ENCODE data around the gene TRERF1.

The TRERF1 gene

DNA sequence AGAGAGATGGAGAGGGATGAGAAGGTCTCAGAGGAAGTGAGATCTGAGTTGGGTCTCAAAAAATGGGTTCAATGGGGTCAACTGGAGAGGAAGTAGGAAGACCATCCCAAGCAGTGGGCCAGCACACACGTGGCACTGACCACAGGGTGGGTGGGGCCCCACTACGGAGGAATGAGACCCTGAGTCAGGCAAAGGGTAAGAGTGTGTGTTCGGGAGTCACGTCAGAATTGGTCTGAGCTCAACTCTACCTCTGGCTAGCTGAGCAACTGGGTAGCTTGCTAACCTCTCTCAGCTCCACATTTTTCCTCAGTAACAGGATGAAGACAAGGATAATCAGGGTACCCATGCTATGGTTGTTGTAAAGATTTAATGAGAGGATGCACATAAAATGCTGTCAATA lies 79.0 kb downstream of the TRERF1 start:
- no peak for ATAC-seq

DNA sequence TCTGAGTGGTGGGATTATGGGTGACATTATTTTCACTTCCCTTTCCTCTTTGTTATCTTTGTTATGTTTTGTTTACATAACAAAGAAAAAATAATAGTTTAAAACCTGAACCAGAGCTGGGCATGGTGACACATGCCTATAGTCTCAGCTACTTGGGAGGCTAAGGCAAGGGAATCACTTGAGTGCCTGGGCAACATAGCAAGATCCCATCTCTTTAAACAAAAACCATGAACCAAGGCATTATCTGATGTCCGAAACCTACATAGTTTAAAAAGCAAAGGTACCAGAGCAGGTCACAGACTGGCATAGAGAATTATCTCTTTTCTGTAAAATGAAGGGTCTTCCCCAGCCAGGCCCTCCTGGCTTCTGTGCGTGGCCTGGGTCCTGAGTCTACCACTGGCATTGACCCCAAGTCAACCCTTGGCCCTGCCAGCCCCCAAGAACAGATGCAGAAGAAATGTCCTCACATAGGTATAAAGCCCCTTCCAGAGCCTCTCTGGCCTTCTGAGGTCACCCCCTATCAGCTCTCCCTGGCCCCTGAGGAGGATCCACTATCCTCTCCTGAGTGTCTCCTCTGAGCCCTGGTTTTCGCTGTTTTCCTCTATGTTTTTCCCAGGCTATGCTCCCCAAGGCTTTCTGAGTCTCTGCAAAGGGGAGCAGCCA lies 81.3 kb downstream of the TRERF1 start:
- no peak for TF ChIP-seq TOX (CRISPR knock-in tag; IDR thresholded peaks at IDR 0.05; ENCODE audit: borderline replicate concordance)
- TF ChIP-seq RARB (CRISPR knock-in tag; IDR thresholded peaks at IDR 0.05): no peak
- no peak for TF ChIP-seq SNAI2 (CRISPR knock-in tag; IDR thresholded peaks at IDR 0.05)
- no peak for TF ChIP-seq ZC3H10 (CRISPR knock-in tag; IDR thresholded peaks at IDR 0.05)
- no peak for ATAC-seq

More for the DNA sequence above, 79.0 kb downstream of the TRERF1 start:
- TF ChIP-seq BACH2 (CRISPR knock-in tag; IDR thresholded peaks at IDR 0.05; ENCODE audit: borderline replicate concordance) (no peak), SNAI2 (CRISPR knock-in tag; IDR thresholded peaks at IDR 0.05) (no peak), ZNF70 (CRISPR knock-in tag; IDR thresholded peaks at IDR 0.05) (no peak), ZC3H10 (CRISPR knock-in tag; IDR thresholded peaks at IDR 0.05) (no peak), ZFP3 (CRISPR knock-in tag; IDR thresholded peaks at IDR 0.05) (no peak), ZFP30 (CRISPR knock-in tag; IDR thresholded peaks at IDR 0.05) (no peak), TOX (CRISPR knock-in tag; IDR thresholded peaks at IDR 0.05; ENCODE audit: borderline replicate concordance) (no peak), TSHZ2 (CRISPR knock-in tag; IDR thresholded peaks at IDR 0.05) (no peak), ZNF8 (CRISPR knock-in tag; IDR thresholded peaks at IDR 0.05) (no peak), ISL1 (CRISPR knock-in tag; IDR thresholded peaks at IDR 0.05) (no peak), GLIS3 (CRISPR knock-in tag; IDR thresholded peaks at IDR 0.05) (no peak)
- TF ChIP-seq, protein P1, sequence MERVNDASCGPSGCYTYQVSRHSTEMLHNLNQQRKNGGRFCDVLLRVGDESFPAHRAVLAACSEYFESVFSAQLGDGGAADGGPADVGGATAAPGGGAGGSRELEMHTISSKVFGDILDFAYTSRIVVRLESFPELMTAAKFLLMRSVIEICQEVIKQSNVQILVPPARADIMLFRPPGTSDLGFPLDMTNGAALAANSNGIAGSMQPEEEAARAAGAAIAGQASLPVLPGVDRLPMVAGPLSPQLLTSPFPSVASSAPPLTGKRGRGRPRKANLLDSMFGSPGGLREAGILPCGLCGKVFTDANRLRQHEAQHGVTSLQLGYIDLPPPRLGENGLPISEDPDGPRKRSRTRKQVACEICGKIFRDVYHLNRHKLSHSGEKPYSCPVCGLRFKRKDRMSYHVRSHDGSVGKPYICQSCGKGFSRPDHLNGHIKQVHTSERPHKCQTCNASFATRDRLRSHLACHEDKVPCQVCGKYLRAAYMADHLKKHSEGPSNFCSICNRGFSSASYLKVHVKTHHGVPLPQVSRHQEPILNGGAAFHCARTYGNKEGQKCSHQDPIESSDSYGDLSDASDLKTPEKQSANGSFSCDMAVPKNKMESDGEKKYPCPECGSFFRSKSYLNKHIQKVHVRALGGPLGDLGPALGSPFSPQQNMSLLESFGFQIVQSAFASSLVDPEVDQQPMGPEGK (CRISPR knock-in tag; IDR thresholded peaks at IDR 0.05; ENCODE audit: borderline replicate concordance): no peak
- TF ChIP-seq, protein P2, sequence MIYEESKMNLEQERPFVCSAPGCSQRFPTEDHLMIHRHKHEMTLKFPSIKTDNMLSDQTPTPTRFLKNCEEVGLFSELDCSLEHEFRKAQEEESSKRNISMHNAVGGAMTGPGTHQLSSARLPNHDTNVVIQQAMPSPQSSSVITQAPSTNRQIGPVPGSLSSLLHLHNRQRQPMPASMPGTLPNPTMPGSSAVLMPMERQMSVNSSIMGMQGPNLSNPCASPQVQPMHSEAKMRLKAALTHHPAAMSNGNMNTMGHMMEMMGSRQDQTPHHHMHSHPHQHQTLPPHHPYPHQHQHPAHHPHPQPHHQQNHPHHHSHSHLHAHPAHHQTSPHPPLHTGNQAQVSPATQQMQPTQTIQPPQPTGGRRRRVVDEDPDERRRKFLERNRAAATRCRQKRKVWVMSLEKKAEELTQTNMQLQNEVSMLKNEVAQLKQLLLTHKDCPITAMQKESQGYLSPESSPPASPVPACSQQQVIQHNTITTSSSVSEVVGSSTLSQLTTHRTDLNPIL (CRISPR knock-in tag; IDR thresholded peaks at IDR 0.05; ENCODE audit: low read depth): no peak

- no peak for ATAC-seq
- TF ChIP-seq, protein P1 (CRISPR knock-in tag; IDR thresholded peaks at IDR 0.05; ENCODE audit: borderline replicate concordance): no peak
- TF ChIP-seq ZNF70 (CRISPR knock-in tag; IDR thresholded peaks at IDR 0.05): peak; percentile 99
These were observed 82.2 kb downstream of the TRERF1 start for GRCh38 chr6:42369568-42369967.

- TF ChIP-seq PPARA (CRISPR knock-in tag; IDR thresholded peaks at IDR 0.05; ENCODE audit: borderline replicate concordance): no peak
- TF ChIP-seq, protein P3, sequence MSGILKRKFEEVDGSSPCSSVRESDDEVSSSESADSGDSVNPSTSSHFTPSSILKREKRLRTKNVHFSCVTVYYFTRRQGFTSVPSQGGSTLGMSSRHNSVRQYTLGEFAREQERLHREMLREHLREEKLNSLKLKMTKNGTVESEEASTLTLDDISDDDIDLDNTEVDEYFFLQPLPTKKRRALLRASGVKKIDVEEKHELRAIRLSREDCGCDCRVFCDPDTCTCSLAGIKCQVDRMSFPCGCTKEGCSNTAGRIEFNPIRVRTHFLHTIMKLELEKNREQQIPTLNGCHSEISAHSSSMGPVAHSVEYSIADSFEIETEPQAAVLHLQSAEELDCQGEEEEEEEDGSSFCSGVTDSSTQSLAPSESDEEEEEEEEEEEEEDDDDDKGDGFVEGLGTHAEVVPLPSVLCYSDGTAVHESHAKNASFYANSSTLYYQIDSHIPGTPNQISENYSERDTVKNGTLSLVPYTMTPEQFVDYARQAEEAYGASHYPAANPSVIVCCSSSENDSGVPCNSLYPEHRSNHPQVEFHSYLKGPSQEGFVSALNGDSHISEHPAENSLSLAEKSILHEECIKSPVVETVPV (CRISPR knock-in tag; IDR thresholded peaks at IDR 0.05): no peak
- no peak for TF ChIP-seq TCF4 (CRISPR knock-in tag; IDR thresholded peaks at IDR 0.05; ENCODE audit: borderline replicate concordance)
- TF ChIP-seq SNAI2 (CRISPR knock-in tag; IDR thresholded peaks at IDR 0.05): no peak
- no peak for TF ChIP-seq ZNF565 (CRISPR knock-in tag; conservative IDR thresholded peaks at IDR 0.05; ENCODE audit: low read depth)
- no peak for TF ChIP-seq ESRRG (CRISPR knock-in tag; IDR thresholded peaks at IDR 0.05)
- no peak for TF ChIP-seq ARNTL (CRISPR knock-in tag; IDR thresholded peaks at IDR 0.05; ENCODE audit: borderline replicate concordance, low read depth)
- TF ChIP-seq, protein P4, sequence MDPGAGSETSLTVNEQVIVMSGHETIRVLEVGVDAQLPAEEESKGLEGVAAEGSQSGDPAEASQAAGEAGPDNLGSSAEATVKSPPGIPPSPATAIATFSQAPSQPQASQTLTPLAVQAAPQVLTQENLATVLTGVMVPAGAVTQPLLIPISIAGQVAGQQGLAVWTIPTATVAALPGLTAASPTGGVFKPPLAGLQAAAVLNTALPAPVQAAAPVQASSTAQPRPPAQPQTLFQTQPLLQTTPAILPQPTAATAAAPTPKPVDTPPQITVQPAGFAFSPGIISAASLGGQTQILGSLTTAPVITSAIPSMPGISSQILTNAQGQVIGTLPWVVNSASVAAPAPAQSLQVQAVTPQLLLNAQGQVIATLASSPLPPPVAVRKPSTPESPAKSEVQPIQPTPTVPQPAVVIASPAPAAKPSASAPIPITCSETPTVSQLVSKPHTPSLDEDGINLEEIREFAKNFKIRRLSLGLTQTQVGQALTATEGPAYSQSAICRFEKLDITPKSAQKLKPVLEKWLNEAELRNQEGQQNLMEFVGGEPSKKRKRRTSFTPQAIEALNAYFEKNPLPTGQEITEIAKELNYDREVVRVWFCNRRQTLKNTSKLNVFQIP (CRISPR knock-in tag; IDR thresholded peaks at IDR 0.05; ENCODE audit: borderline replicate concordance, low read depth): no peak
- TF ChIP-seq ZFP3 (CRISPR knock-in tag; IDR thresholded peaks at IDR 0.05): no peak
- no peak for TF ChIP-seq GLIS3 (CRISPR knock-in tag; IDR thresholded peaks at IDR 0.05)
- TF ChIP-seq, protein P1 (CRISPR knock-in tag; IDR thresholded peaks at IDR 0.05; ENCODE audit: borderline replicate concordance): no peak
- no peak for ATAC-seq
These were observed 83.5 kb downstream of the TRERF1 start for GRCh38 chr6:42368181-42368580.
